Prostate gland (tissue), 2 donors: ENCODE results near the gene MTG1. TPM values are rescaled to one million over a fixed set of nuclear protein-coding genes. Genes with fewer than 3 reads are reported as not detected.
"Not testable (repeated sequence)": the region's sequence is repeated elsewhere in the genome, so short reads cannot be mapped to it uniquely, and the experiment has no call there.

ENCODE experiments used
- DNase-seq: peaks from one replicate; pipeline ENCODE4 v3.0.0-alpha.2; 2019; ENCODE audit warnings: low spot score
- H3K27ac ChIP-seq, 2 donors: fragments of 200-600 bp; sonication (generic); 2 replicates each; pipeline ENCODE4 v1.5.1; 2017 to 2019
- H3K27me3 ChIP-seq: fragments of 200-600 bp; sonication (generic); replicated peaks from 2 replicates; pipeline ENCODE4 v1.5.1; 2019; ENCODE audit not compliant: insufficient read depth
- H3K36me3 ChIP-seq, 2 donors: fragments of 200-600 bp; sonication (generic); 1 replicate in 1 of 2; 2 replicates in 1 of 2; pipeline versions ENCODE4 v1.5.1 to v1.8.1; 2017 to 2019
- H3K4me1 ChIP-seq: fragments of 200-600 bp; sonication (generic); replicated peaks from 2 replicates; pipeline ENCODE4 v1.5.1; 2019
- H3K4me3 ChIP-seq, 2 donors: fragments of 200-600 bp; sonication (generic); 2 replicates each; pipeline ENCODE4 v1.5.1; 2017 to 2019
- H3K9me3 ChIP-seq: fragments of 200-600 bp; sonication (generic); 2 replicates; pipeline ENCODE4 v1.5.1; 2017
- CTCF ChIP-seq, 4 experiments: fragments of 200-600 bp in 2 of 4; fragments of 450-650 bp in 2 of 4; sonication (generic) in 2 of 4; IDR thresholded peaks; 1 replicate in 3 of 4; 2 replicates in 1 of 4; pipeline ENCODE4 v1.5.1; 2016 to 2019; ENCODE audit warnings: antibody characterized with exemption in 4 of 4, mild to moderate bottlenecking in 2 of 4, moderate library complexity in 2 of 4
- POLR2A ChIP-seq: fragments of 450-650 bp; IDR thresholded peaks from one replicate; pipeline ENCODE4 v1.6.1; 2016; ENCODE audit warnings: antibody characterized with exemption, mild to moderate bottlenecking
- POLR2AphosphoS5 ChIP-seq: sonication (generic); formaldehyde crosslinking; IDR thresholded peaks from one replicate; pipeline ENCODE4 v1.6.1; 2017; ENCODE audit warnings: antibody characterized with exemption
- WGBS: methylation state at CpG from one replicate; pipeline ENCODE4 v1.1.5; 2018; 5-methylcytosine and 5-hydroxymethylcytosine counted together
- intact Hi-C: fragments of 100-400 bp; cut with DNase I; formaldehyde crosslinking; loops from one replicate; pipeline ENCODE4 v1.14.2; 2022
- total RNA-seq, 2 donors: library from RNA; depleted of rRNA; stranded (reverse); fragments of >200 nt; gene quantifications; one replicate each; pipeline ENCODE4 v1.1.0, GENCODE V29; 2016

The MTG1 gene
- total RNA-seq, 2 donors from 2014 or later, result 26.8 to 67.4 TPM

GRCh38 chr10:133362846-133363245 lies 31.1 kb upstream of the MTG1 start:
- Histone ChIP-seq H3K9me3 (no peaks in the 10 kb centered on the region), H3K27ac (no peak overlapping the region), H3K4me1 (peaks cover 6% of the 10 kb centered on the region), H3K36me3 (peaks cover 7 to 10% of the 10 kb centered on the region in 2 donors), H3K27me3 (no peaks in the 10 kb centered on the region), H3K4me3 (no peak overlapping the region)
- TF ChIP-seq POLR2A (no peak), CTCF (IDR thresholded peaks at IDR 0.05) (no peak), POLR2AphosphoS5 (no peak)
- intact Hi-C loops, result no loop called here
- no peak for DNase-seq
- WGBS, result 84% methylated on average over 13 of the region's 13 CpGs

GRCh38 chr10:133364645-133365431 lies 29.1 kb upstream of the MTG1 start:
- H3K9me3 ChIP-seq, result no peaks in the 10 kb centered on the region
- H3K4me3 ChIP-seq, result no peak overlapping the region
- intact Hi-C loops, result no loop called here
- H3K36me3 ChIP-seq, result peaks cover 7 to 16% of the 10 kb centered on the region in 2 donors
- 58% methylated on average over 29 of the region's 29 CpGs for WGBS
- H3K27me3 ChIP-seq, result no peaks in the 10 kb centered on the region
- H3K4me1 ChIP-seq, result peaks cover 6% of the 10 kb centered on the region
- no peak overlapping the region for H3K27ac ChIP-seq
- DNase-seq, result no peak
- TF ChIP-seq CTCF (IDR thresholded peaks at IDR 0.05), result no peak
- no peak for TF ChIP-seq POLR2A
- TF ChIP-seq POLR2AphosphoS5, result no peak

- H3K9me3 ChIP-seq, result no peaks in the 10 kb centered on the region
- no peak overlapping the region for H3K4me3 ChIP-seq
- no peak for TF ChIP-seq CTCF (IDR thresholded peaks at IDR 0.05)
- no peak for TF ChIP-seq POLR2A
- TF ChIP-seq POLR2AphosphoS5, result no peak
- intact Hi-C loops, result no loop called here
- WGBS, result 72% methylated on average over 13 of the region's 13 CpGs
- H3K27ac ChIP-seq, result no peak overlapping the region
- H3K27me3 ChIP-seq, result no peaks in the 10 kb centered on the region
- peaks cover 2% of the 10 kb centered on the region for H3K4me1 ChIP-seq
- H3K36me3 ChIP-seq, result peaks cover 14 to 23% of the 10 kb centered on the region in 2 donors
- no peak for DNase-seq
Observed at GRCh38 chr10:133365461-133366129, 28.4 kb upstream of the MTG1 start.

GRCh38 chr10:133366130-133366478 lies 27.9 kb upstream of the MTG1 start:
- 81% methylated on average over 17 of the region's 17 CpGs for WGBS
- Histone ChIP-seq H3K36me3 (peaks cover 14 to 23% of the 10 kb centered on the region in 2 donors), H3K27ac (no peak overlapping the region), H3K4me3 (no peak overlapping the region), H3K9me3 (no peaks in the 10 kb centered on the region), H3K27me3 (no peaks in the 10 kb centered on the region), H3K4me1 (no peaks in the 10 kb centered on the region)
- no peak for DNase-seq
- intact Hi-C loops, result no loop called here
- no peak for TF ChIP-seq POLR2A
- no peak for TF ChIP-seq CTCF (IDR thresholded peaks at IDR 0.05)
- TF ChIP-seq POLR2AphosphoS5, result no peak

- Histone ChIP-seq H3K4me1 (no peaks in the 10 kb centered on the region), H3K9me3 (no peaks in the 10 kb centered on the region), H3K4me3 (no peak overlapping the region), H3K27ac (no peak overlapping the region), H3K27me3 (no peaks in the 10 kb centered on the region), H3K36me3 (peaks cover 14 to 23% of the 10 kb centered on the region in 2 donors)
- intact Hi-C loops, result no loop called here
- TF ChIP-seq CTCF (IDR thresholded peaks at IDR 0.05) (no peak), POLR2AphosphoS5 (no peak), POLR2A (no peak)
- 91% methylated on average over 13 of the region's 13 CpGs for WGBS
- DNase-seq, result no peak
Observed at GRCh38 chr10:133366751-133367150, 27.2 kb upstream of the MTG1 start.

- WGBS, result 69% methylated on average over 2 of the region's 7 CpGs
- H3K4me1 ChIP-seq, H3K27me3 ChIP-seq, intact Hi-C loops, H3K9me3 ChIP-seq, DNase-seq, H3K27ac ChIP-seq, H3K4me3 ChIP-seq: not testable (repeated sequence)
- peaks cover 14 to 23% of the 10 kb centered on the region in 2 donors for H3K36me3 ChIP-seq
Observed at GRCh38 chr10:133367461-133367860, 26.5 kb upstream of the MTG1 start.
